GM21786 (cell line): ENCODE data around the gene COL5A1.
"Not testable (repeated sequence)": the region's sequence is repeated elsewhere in the genome, so short reads cannot be mapped to it uniquely, and the experiment has no call there.

Experiments used
- ATAC-seq: cut with Tn5 transposase; IDR thresholded peaks from one replicate; pipeline ENCODE4 v1.9.1; 2021; ENCODE audit not compliant: unreplicated experiment

Gene COL5A1

GRCh38 chr9:134638502-134639090 is 3.0 kb upstream of the COL5A1 start:
- ATAC-seq: no peak

- no peak for ATAC-seq
Observed at GRCh38 chr9:134639994-134640393, 1.6 kb upstream of the COL5A1 start.

DNA sequence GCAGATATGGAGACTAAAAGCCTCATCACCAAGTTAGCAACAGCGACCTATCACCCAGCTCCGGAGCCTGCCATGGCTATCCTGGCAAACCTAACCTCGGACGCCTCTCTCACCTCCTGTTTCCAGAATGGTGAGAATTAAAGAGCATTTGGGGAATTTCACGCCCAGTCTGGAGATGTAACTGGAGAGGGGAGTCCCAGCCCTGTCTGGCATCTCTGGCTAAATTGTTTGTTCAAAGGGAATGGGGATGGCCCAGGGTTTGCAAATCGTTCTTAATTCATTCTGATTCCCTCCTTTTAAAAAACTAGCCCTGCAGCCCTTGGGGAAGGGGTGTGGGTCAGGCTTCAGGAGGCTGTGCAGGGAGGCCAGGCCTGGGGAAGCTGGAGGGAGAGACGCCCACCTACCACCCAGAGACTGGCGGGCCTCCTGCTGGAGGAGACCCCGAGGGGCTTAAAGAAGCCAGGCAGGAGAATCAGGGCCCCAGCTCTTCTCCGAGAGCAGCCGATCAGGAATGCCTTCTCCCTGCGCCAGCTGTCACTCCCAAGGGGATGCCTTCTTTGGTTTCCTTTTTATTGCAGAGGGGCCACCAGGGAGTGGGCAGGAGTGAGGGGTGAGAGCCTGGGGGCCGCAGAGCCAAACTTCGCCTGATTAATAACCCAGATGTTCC is 964 bp upstream of the COL5A1 start:
- no peak for ATAC-seq

DNA sequence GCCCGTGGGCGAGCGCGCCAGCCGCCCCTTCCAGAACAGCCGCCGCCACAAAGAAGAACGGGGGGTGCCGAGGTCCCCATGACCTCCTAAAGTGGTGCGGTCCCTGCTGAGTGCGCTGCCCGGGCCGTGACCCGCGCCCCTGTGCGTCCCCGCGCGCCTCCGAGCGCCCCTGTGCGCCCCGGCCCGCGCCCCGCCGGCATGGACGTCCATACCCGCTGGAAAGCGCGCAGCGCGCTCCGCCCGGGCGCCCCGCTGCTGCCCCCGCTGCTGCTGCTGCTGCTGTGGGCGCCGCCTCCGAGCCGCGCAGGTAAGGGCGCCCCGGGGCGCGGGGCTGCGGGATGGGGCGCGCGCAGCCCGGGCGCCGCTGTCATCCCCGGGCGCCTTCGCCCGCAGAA is 384 bp downstream of the COL5A1 start:
- ATAC-seq: no peak

DNA sequence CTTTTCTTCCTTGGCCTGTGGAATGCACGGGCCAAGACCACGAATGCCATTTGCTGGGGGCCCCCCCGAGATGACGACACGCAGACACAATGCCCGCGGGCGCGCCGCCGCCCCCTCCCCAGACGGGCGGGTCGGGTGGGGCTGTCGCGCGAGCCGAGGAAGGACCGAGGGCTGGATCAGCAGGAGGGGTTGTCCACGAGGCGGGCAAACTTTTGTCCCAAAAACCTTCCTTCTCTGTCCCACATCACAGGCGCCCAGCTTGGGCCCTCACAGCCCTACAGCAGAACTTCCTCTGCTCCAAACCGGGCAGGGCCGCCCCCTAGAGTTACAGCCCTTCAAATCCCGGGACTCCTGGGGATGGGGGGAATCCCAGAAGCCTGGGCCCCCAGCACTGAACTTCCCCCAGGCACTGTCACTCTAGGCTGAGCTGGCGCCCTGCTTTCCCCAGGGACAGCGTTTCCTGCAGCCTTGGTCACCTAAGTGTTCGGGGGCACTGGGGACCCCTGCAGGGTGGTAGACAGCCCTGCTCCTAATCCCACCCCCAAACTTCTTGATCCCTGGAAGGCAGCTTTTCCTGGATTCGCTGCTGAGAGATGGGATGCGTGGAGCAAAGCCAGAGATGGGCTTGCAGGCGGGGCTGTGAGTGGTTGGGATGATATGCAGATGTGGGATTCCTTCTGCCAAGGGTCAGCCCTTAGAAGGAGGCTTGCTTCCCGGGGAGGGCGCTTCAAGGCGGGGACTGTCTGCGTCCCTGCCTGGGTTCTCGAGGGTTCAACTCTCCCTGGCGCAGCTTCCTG is 980 bp downstream of the COL5A1 start:
- ATAC-seq: no peak

DNA sequence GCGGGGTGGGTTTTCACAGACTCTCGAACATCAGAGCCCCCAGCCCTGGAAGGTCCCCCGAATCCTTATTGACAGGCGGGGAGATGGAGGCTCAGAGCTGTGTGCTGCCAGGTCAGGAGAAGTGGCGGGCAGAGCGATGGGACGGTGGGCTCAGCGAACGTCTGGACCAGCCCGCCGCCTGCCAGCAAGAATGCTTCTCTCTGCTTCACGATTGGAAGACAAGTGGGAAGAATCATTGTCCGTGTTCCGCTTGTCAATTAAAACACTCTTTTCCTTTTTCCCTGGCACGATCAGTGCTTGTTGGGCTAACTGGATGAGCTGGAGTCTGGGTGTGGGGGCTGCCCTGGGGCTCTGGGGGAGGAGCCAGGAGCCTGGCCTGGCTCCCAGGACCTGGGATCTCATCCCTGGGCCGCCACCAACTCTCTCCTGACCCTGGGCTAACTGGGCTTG is 1.6 kb downstream of the COL5A1 start:
- no peak for ATAC-seq

GRCh38 chr9:134644401-134644724 is 2.8 kb downstream of the COL5A1 start:
- ATAC-seq: not testable (repeated sequence)

GRCh38 chr9:134644725-134645606 is 3.4 kb downstream of the COL5A1 start:
- no peak for ATAC-seq

GRCh38 chr9:134645607-134646365 is 4.2 kb downstream of the COL5A1 start:
- ATAC-seq: no peak

- no peak for ATAC-seq
Observed at GRCh38 chr9:134647359-134648080, 5.9 kb downstream of the COL5A1 start.

- no peak for ATAC-seq
Observed at GRCh38 chr9:134648701-134649530, 7.3 kb downstream of the COL5A1 start.

GRCh38 chr9:134650431-134651190 is 9.0 kb downstream of the COL5A1 start:
- ATAC-seq: no peak

GRCh38 chr9:134651226-134651905 is 9.8 kb downstream of the COL5A1 start:
- no peak for ATAC-seq

DNA sequence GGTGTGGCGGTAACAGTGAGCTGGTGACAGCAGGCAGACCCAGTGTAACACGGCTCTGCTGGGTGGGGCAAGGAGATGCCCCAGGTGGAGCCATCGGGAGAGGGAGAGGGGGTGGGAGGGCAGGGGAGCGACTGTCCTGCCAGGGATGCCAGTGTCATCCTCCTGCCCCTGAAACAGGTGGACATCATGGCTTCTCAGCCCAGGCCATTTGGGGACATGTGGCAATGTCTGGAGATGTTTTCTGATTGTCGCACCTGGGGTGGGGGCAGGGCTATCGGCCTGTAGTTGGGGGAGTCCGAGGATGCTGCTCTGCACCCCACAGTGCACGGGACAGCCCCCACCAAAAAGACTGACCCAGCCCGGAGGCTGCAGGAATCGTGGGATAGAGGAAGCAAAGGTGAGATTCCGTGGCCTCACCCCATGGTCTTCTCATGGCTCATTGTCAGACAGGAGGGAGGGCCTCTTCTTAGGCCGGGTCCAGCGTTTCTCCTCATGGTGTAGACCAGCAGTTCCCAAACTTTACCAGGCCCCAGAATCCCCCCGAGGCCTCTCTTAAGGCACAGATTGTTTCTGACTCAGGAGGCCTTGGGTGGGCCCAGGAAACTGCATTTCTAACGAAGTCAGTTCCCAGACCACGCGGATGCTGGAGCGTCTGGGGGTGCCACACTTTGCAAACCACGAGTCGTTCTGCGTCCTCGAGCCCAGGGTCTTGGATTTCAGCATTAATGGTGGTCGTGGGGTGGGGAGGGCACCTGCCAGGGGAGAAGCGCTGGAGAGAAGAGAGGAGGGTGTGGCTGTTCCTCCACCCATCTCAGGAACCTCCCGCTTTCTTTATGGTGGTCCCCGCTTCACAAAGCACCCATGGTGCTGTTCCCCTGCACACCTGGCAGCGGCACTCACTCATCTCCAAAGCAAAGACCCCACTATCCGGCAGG is 11.0 kb downstream of the COL5A1 start:
- no peak for ATAC-seq

GRCh38 chr9:134653259-134654009 is 11.8 kb downstream of the COL5A1 start:
- no peak for ATAC-seq

GRCh38 chr9:134655101-134655500 is 13.5 kb downstream of the COL5A1 start:
- no peak for ATAC-seq
